Transverse colon (tissue), 4 donors: Measurements from ENCODE around the gene GABBR2. TPM values are rescaled to one million over a fixed set of nuclear protein-coding genes. Genes with fewer than 3 reads are reported as not detected.

Experiments
- DNase-seq: peaks from one replicate; pipeline ENCODE4 v3.0.0-alpha.2; 2019
- H3K27ac ChIP-seq, 4 donors: fragments of 200-600 bp; sonication (generic); 2 replicates each; pipeline ENCODE4 v1.5.1; 2016 to 2018; ENCODE audit warnings: inconsistent platforms in 4 of 4
- H3K27me3 ChIP-seq: fragments of 200-600 bp; sonication (generic); 2 replicates; pipeline ENCODE4 v1.5.1; 2017; ENCODE audit warnings: inconsistent platforms
- H3K36me3 ChIP-seq, 4 donors: fragments of 200-600 bp; sonication (generic); 2 replicates each; pipeline ENCODE4 v1.5.1; 2017 to 2019; ENCODE audit warnings: inconsistent platforms in 4 of 4
- H3K4me1 ChIP-seq, 4 donors: fragments of 200-600 bp; sonication (generic); 2 replicates each; pipeline ENCODE4 v1.5.1; 2017 to 2020; ENCODE audit warnings: inconsistent platforms in 4 of 4
- H3K4me3 ChIP-seq, 4 donors: fragments of 200-600 bp; sonication (generic); 1 replicate in 1 of 4; 2 replicates in 3 of 4; pipeline versions ENCODE4 v1.5.1 to v1.6.1; 2017 to 2019; ENCODE audit warnings: inconsistent platforms in 4 of 4
- H3K9me3 ChIP-seq, 2 donors: fragments of 200-600 bp; sonication (generic); 2 replicates each; pipeline ENCODE4 v1.5.1; 2017 to 2019; ENCODE audit warnings: inconsistent platforms in 2 of 2
- CTCF ChIP-seq, 5 experiments: fragments of 200-600 bp in 3 of 5; fragments of 450-650 bp in 2 of 5; sonication (generic) in 3 of 5; IDR thresholded peaks; 1 replicate in 2 of 5; 2 replicates in 3 of 5; pipeline ENCODE4 v1.5.1; 2016 to 2017; ENCODE audit warnings: antibody characterized with exemption in 5 of 5, inconsistent platforms in 3 of 5, mild to moderate bottlenecking in 2 of 5, moderate library complexity in 1 of 5
- EP300 ChIP-seq: sonication (generic); formaldehyde crosslinking; IDR thresholded peaks from one replicate; pipeline ENCODE4 v1.6.1; 2017; ENCODE audit warnings: antibody characterized with exemption, low read depth
- POLR2A ChIP-seq: fragments of 450-650 bp; IDR thresholded peaks from one replicate; pipeline ENCODE4 v1.6.1; 2016; ENCODE audit warnings: antibody characterized with exemption, mild to moderate bottlenecking, moderate library complexity
- POLR2AphosphoS5 ChIP-seq, 3 donors: sonication (generic); formaldehyde crosslinking; IDR thresholded peaks; one replicate each; pipeline ENCODE4 v1.6.1; 2016; ENCODE audit warnings: antibody characterized with exemption in 3 of 3
- WGBS, 2 donors: methylation state at CpG; one replicate each; pipeline ENCODE4 v1.1.5; 2018; ENCODE audit warnings: low coverage in 1 of 2; 5-methylcytosine and 5-hydroxymethylcytosine counted together
- in situ Hi-C, 4 donors: fragments of 200-750 bp; cut with MboI; loops; one replicate each; pipeline versions ENCODE4 v1.15.0 to v1.15.1; 2017; ENCODE audit warnings: low sequenced_read_pairs in 3 of 4, low pct_ligation_motif_present in 1 of 4, low pct_unique_long_range_greater_than_20kb in 1 of 4
- intact Hi-C: fragments of 100-400 bp; cut with DNase I; formaldehyde crosslinking; loops from one replicate; pipeline ENCODE4 v1.15.1; 2023; ENCODE audit warnings: low total_unique reads
- total RNA-seq, 4 donors: library from RNA; depleted of rRNA; stranded (reverse); fragments of >200 nt; gene quantifications; one replicate each; pipeline ENCODE4 v1.1.0, GENCODE V29; 2016

The GABBR2 gene
- total RNA-seq, 4 donors from 2014 or later: not detected

GRCh38 chr9:98327249-98327561 lies 381.5 kb downstream of the GABBR2 start:
- 88% methylated on average over 4 of the region's 4 CpGs; no CpG with 5 or more reads in 1 of the 2 donors for WGBS, 2 donors
- Histone ChIP-seq H3K27me3 (no peaks in the 10 kb centered on the region), H3K9me3 (no peaks in the 10 kb centered on the region), H3K4me3 (no peak overlapping the region), H3K27ac (no peak overlapping the region), H3K36me3 (no peaks in the 10 kb centered on the region), H3K4me1 (no peaks in the 10 kb centered on the region)
- intact Hi-C loops (no loop called here), in situ Hi-C loops (loop anchor here in 1 of 4 donors (10.0 kb wide), 1 partner anchor 448 kb away; no protein-coding TSS in a partner anchor)
- no peak for DNase-seq
- TF ChIP-seq POLR2AphosphoS5 (IDR thresholded peaks at IDR 0.05): no peak

- in situ Hi-C loops: loop anchor here in 1 of 4 donors (10.0 kb wide), 1 partner anchor 448 kb away; no protein-coding TSS in a partner anchor
- intact Hi-C loops: no loop called here
Observed at GRCh38 chr9:98326459-98327248, 382.1 kb downstream of the GABBR2 start.

GRCh38 chr9:98324801-98325200 lies 383.9 kb downstream of the GABBR2 start:
- TF ChIP-seq POLR2AphosphoS5 (IDR thresholded peaks at IDR 0.05) (no peak), CTCF (IDR thresholded peaks at IDR 0.05) (no peak), EP300 (no peak), POLR2A (no peak)
- WGBS, 2 donors: 71 to 83% methylated on average over 1 to 6 of the region's 6 CpGs
- Histone ChIP-seq H3K4me1 (no peaks in the 10 kb centered on the region), H3K9me3 (no peaks in the 10 kb centered on the region), H3K27ac (no peak overlapping the region), H3K27me3 (no peaks in the 10 kb centered on the region), H3K4me3 (no peak overlapping the region), H3K36me3 (no peaks in the 10 kb centered on the region)
- no peak for DNase-seq
- in situ Hi-C loops: loop anchor here in 3 of 4 donors (10.0 to 25.0 kb wide), 3 partner anchors 362 to 462 kb away; partner anchors contain the start of gene ANKS6 (in 1 of the 3)
- intact Hi-C loops: no loop called here

More at GRCh38 chr9:98326459-98327248, 382.1 kb downstream of the GABBR2 start:
- no peaks in the 10 kb centered on the region for H3K27me3 ChIP-seq
- H3K4me3 ChIP-seq: no peak overlapping the region
- no peak overlapping the region for H3K27ac ChIP-seq
- TF ChIP-seq EP300 (no peak), POLR2AphosphoS5 (IDR thresholded peaks at IDR 0.05) (no peak), CTCF (IDR thresholded peaks at IDR 0.05) (no peak)
- H3K36me3 ChIP-seq: no peaks in the 10 kb centered on the region
- 75 to 79% methylated on average over 2 to 3 of the region's 3 CpGs for WGBS, 2 donors
- H3K4me1 ChIP-seq: no peaks in the 10 kb centered on the region
- no peaks in the 10 kb centered on the region for H3K9me3 ChIP-seq
- DNase-seq: no peak

- DNase-seq: no peak
- Histone ChIP-seq H3K4me1 (no peaks in the 10 kb centered on the region), H3K9me3 (no peaks in the 10 kb centered on the region), H3K36me3 (no peaks in the 10 kb centered on the region), H3K27me3 (no peaks in the 10 kb centered on the region), H3K27ac (no peak overlapping the region), H3K4me3 (no peak overlapping the region)
- intact Hi-C loops: no loop called here
- TF ChIP-seq POLR2A (no peak), POLR2AphosphoS5 (IDR thresholded peaks at IDR 0.05) (no peak), EP300 (no peak), CTCF (IDR thresholded peaks at IDR 0.05) (no peak)
- 90 to 92% methylated on average over 2 to 6 of the region's 6 CpGs for WGBS, 2 donors
- in situ Hi-C loops: loop anchor here in 3 of 4 donors (10.0 to 25.0 kb wide), 3 partner anchors 364 to 464 kb away; partner anchors contain the start of gene ANKS6 (in 1 of the 3)
Observed at GRCh38 chr9:98323831-98324135, 385.0 kb downstream of the GABBR2 start.
